Measurements from ENCODE around the gene GRID2. TPM values are rescaled to one million over a fixed set of nuclear protein-coding genes. Genes with fewer than 3 reads are reported as not detected.
"Not testable (repeated sequence)": the region's sequence is repeated elsewhere in the genome, so short reads cannot be mapped to it uniquely, and the experiment has no call there.

The GRID2 gene
- total and polyA plus RNA-seq, 10 of the 15 experiments (the other 5 are each of a cell fraction or from before 2014, with no cell fraction given): not detected

DNA sequence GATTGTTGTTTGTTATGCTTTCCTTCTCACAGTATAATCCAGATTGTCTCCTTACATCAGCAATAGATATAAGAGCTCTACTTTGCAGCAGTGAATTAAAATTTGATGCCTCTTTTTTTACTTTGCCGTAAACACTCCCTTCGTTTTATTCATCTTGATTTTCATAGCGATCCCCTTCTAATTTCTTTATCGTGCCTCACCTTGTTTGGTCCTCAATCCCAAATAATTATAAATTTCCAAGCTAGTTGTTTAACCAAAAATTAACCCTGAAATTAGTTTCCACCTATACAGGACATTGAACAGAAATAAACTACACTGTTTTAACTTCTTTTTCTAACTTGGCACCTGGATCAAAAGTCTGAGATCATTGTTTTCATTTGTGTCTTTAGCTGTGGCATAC is 35.1 kb upstream of the GRID2 start (continued):
- TF ChIP-seq, protein P1, sequence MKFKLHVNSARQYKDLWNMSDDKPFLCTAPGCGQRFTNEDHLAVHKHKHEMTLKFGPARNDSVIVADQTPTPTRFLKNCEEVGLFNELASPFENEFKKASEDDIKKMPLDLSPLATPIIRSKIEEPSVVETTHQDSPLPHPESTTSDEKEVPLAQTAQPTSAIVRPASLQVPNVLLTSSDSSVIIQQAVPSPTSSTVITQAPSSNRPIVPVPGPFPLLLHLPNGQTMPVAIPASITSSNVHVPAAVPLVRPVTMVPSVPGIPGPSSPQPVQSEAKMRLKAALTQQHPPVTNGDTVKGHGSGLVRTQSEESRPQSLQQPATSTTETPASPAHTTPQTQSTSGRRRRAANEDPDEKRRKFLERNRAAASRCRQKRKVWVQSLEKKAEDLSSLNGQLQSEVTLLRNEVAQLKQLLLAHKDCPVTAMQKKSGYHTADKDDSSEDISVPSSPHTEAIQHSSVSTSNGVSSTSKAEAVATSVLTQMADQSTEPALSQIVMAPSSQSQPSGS (IDR thresholded peaks at IDR 0.05; ENCODE audit: low read length): no peak
- TF ChIP-seq, protein P2, sequence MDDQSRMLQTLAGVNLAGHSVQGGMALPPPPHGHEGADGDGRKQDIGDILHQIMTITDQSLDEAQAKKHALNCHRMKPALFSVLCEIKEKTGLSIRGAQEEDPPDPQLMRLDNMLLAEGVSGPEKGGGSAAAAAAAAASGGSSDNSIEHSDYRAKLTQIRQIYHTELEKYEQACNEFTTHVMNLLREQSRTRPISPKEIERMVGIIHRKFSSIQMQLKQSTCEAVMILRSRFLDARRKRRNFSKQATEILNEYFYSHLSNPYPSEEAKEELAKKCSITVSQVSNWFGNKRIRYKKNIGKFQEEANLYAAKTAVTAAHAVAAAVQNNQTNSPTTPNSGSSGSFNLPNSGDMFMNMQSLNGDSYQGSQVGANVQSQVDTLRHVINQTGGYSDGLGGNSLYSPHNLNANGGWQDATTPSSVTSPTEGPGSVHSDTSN (IDR thresholded peaks at IDR 0.05; ENCODE audit: insufficient replicate concordance, low read depth, low read length): no peak

DNA sequence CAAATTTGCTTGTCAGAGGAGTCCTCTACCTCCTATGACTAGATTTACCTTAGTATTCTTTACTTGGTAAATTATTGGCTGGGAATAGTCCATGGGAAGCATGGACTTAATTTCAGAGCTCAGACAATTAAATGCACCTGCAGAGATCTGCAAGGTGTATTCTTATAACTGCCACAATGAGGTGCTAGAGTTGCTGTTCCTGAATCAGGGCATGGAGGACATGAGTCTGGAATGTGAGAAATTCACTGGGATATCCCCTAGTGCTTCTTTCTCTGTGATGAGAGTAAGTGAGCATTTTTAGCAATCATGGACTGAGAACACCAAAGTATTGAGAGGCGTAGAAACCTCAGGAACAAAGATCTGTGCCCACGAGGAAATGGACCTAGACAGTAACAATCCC is 32.9 kb upstream of the GRID2 start:
- Histone ChIP-seq H3K36me3 (ENCODE audit: control insufficient read depth in 2 of 2, insufficient read depth in 2 of 2, low read length in 1 of 2) (no peaks in the 10 kb centered on the region), H3K4me2 (ENCODE audit: control insufficient read depth, insufficient read depth) (no peak overlapping the region), H3K4me1 (ENCODE audit: control insufficient read depth, insufficient read depth, low read length) (no peaks in the 10 kb centered on the region), H3K4me3 (no peak overlapping the region), H4K20me1 (ENCODE audit: control insufficient read depth, insufficient read depth) (no peaks in the 10 kb centered on the region), H2AFZ (ENCODE audit: control insufficient read depth, low read depth, low read length) (no peak overlapping the region), H3K79me2 (ENCODE audit: control insufficient read depth, insufficient read depth, low read length) (no peaks in the 10 kb centered on the region), H3K27ac (ENCODE audit: control insufficient read depth, insufficient read depth) (no peak overlapping the region), H3K27me3 (replicated peaks in 1 of 2; ENCODE audit: control insufficient read depth in 2 of 2, insufficient read depth in 2 of 2, low read length in 1 of 2) (no peaks in the 10 kb centered on the region), H3K9me3 (replicated peaks; ENCODE audit: control insufficient read depth, insufficient read depth, low read length) (no peaks in the 10 kb centered on the region), H3K9ac (ENCODE audit: control insufficient read depth, insufficient read depth, low read length) (no peak overlapping the region)
- CTCF ChIA-PET: no interaction called here
- no peak for FAIRE-seq
- RAD21 ChIA-PET (ENCODE audit: unreplicated experiment): no interaction called here
- SMC1A ChIA-PET (ENCODE audit: uncharacterized antibody, unreplicated experiment): no interaction called here
- intact Hi-C loops (cut with micrococcal nuclease; ENCODE audit: unreplicated experiment): no loop called here
- no peak for DNase-seq (ENCODE audit: low read depth, low spot score)
- 35% methylated on average over 2 of the region's 2 CpGs for WGBS (ENCODE audit: insufficient coverage, insufficient replicate concordance, low lambda C conversion rate, missing lambda C conversion rate)
- in situ Hi-C loops (cut with MboI): no loop called here
- POLR2A ChIA-PET: no interaction called here
- TF ChIP-seq, protein P3, sequence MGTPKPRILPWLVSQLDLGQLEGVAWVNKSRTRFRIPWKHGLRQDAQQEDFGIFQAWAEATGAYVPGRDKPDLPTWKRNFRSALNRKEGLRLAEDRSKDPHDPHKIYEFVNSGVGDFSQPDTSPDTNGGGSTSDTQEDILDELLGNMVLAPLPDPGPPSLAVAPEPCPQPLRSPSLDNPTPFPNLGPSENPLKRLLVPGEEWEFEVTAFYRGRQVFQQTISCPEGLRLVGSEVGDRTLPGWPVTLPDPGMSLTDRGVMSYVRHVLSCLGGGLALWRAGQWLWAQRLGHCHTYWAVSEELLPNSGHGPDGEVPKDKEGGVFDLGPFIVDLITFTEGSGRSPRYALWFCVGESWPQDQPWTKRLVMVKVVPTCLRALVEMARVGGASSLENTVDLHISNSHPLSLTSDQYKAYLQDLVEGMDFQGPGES (IDR thresholded peaks at IDR 0.05): no peak
- TF ChIP-seq EED (IDR thresholded peaks at IDR 0.05; ENCODE audit: low read depth): no peak
- TF ChIP-seq, protein P4, sequence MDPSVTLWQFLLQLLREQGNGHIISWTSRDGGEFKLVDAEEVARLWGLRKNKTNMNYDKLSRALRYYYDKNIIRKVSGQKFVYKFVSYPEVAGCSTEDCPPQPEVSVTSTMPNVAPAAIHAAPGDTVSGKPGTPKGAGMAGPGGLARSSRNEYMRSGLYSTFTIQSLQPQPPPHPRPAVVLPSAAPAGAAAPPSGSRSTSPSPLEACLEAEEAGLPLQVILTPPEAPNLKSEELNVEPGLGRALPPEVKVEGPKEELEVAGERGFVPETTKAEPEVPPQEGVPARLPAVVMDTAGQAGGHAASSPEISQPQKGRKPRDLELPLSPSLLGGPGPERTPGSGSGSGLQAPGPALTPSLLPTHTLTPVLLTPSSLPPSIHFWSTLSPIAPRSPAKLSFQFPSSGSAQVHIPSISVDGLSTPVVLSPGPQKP (IDR thresholded peaks at IDR 0.05; ENCODE audit: low read depth, low read length): no peak
- no peak for TF ChIP-seq KDM1A (IDR thresholded peaks at IDR 0.05; ENCODE audit: borderline replicate concordance)
- TF ChIP-seq, protein P1 (IDR thresholded peaks at IDR 0.05; ENCODE audit: low read length): no peak
- TF ChIP-seq TCF3 (IDR thresholded peaks at IDR 0.05; ENCODE audit: borderline replicate concordance, insufficient read depth, low read depth, low read length): no peak
- no peak for TF ChIP-seq SMC3 (IDR thresholded peaks at IDR 0.05; ENCODE audit: borderline replicate concordance, low read length)
- no TSS peak for BruUV-seq (replicated peaks)
- ATAC-seq: no peak

DNA sequence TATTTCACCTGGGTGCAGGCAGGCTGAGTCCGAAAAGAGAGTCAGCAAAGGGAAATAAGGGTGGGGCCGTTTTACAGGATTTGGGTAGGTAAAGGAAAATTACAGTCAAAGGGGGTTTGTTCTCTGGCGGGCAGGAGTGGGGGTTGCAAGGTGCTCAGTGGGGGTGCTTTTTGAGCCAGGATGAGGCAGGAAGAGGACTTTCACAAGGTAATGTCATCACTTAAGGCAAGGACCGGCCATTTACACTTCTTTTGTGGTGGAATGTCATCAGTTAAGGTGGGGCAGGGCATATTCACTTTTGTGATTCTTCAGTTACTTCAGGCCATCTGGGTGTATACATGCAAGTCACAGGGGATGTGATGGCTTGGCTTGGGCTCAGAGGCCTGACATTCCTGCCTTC is 32.2 kb upstream of the GRID2 start:
- BruUV-seq (replicated peaks); H3K9ac ChIP-seq (ENCODE audit: control insufficient read depth, insufficient read depth, low read length): not testable (repeated sequence)

More for the DNA sequence above, 32.2 kb upstream of the GRID2 start:
- DNase-seq (ENCODE audit: low read depth, low spot score); H3K4me1 ChIP-seq (ENCODE audit: control insufficient read depth, insufficient read depth, low read length); H3K27me3 ChIP-seq (replicated peaks in 1 of 2; ENCODE audit: control insufficient read depth in 2 of 2, insufficient read depth in 2 of 2, low read length in 1 of 2); H3K36me3 ChIP-seq (ENCODE audit: control insufficient read depth in 2 of 2, insufficient read depth in 2 of 2, low read length in 1 of 2); ATAC-seq; RAD21 ChIA-PET (ENCODE audit: unreplicated experiment); H3K4me2 ChIP-seq (ENCODE audit: control insufficient read depth, insufficient read depth); POLR2A ChIA-PET; H2AFZ ChIP-seq (ENCODE audit: control insufficient read depth, low read depth, low read length); H3K27ac ChIP-seq (ENCODE audit: control insufficient read depth, insufficient read depth); CTCF ChIA-PET; H3K79me2 ChIP-seq (ENCODE audit: control insufficient read depth, insufficient read depth, low read length); H3K9me3 ChIP-seq (replicated peaks; ENCODE audit: control insufficient read depth, insufficient read depth, low read length); H4K20me1 ChIP-seq (ENCODE audit: control insufficient read depth, insufficient read depth); FAIRE-seq; SMC1A ChIA-PET (ENCODE audit: uncharacterized antibody, unreplicated experiment); in situ Hi-C loops (cut with MboI); H3K4me3 ChIP-seq; intact Hi-C loops (cut with micrococcal nuclease; ENCODE audit: unreplicated experiment): not testable (repeated sequence)
- WGBS (ENCODE audit: insufficient coverage, insufficient replicate concordance, low lambda C conversion rate, missing lambda C conversion rate): 30% methylated on average over 3 of the region's 4 CpGs

All from GM12878 (cell line).